Neural progenitor cell (in vitro differentiated cells): ENCODE measurements around the gene NPHP1.

Experiments
- CTCF ChIP-seq: fragments of 200-600 bp; sonication (generic); IDR thresholded peaks from 2 replicates; pipeline ENCODE4 v1.5.1; 2017; ENCODE audit warnings: antibody characterized with exemption, mild to moderate bottlenecking
- EZH2phosphoT487 ChIP-seq: fragments of 200-600 bp; sonication (generic); IDR thresholded peaks from 2 replicates; pipeline ENCODE4 v1.6.1; 2017; ENCODE audit warnings: antibody characterized with exemption

DNA sequence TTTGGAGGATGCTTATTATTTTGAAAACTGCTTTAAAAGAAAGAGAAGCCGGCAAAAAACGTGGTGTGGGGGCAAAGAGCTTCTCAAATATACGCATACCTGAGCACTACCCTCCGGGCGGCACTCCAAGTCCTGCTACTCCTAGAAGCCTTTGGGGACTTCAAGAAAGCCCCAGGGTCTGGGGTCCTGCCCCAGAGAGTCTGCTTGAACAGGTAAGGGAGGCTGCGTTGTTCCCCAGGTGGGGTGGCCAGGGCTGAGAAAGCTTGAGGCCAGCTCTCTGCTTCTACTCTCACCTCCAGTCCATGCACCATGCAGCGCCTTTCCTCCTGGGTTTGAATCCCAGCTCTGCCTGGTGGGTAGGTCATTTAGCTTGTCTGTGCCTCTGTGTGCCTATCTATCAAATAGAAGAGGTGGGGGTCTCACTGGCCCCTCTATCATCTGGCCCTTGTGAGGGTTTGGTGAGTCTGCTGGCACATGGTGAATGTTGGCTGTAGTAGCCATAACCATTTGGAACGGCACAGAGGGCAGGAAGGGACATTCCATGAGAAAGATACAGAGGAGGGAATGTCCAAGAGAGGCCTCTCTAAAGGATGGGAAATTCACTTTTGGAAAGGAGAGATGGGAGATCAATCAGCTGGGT, 108.7 kb downstream of the NPHP1 start:
- TF ChIP-seq CTCF, result no peak
- TF ChIP-seq EZH2phosphoT487, result no peak
